ENCODE measurements around the gene BRIP1.
A peak's percentile ranks its signal among the peaks of the same experiment; 100 is the strongest.
"Not testable (repeated sequence)": the region's sequence is repeated elsewhere in the genome, so short reads cannot be mapped to it uniquely, and the experiment has no call there.

Gene BRIP1

DNA sequence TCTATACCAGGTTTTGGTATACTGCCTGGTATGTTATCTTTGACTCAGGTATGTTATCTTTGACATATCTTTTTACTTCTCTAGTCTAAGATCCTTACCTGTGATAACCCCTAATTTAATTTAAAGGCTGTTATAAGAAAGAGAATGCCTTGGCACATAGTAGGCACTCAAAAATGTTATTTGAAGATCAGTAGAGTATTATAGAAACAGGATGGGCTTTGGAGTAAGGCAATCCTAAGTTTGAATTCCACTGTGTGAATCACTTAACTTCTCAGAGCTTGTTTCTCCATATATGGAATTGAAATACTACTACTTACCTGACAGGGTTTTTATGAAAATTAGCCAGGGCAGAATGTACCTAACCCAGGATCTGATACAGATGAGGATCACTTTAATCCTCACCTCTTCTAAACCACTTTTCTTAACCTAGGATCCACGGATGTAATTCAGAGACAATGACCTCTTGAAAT lies 1.2 kb downstream of the BRIP1 start:
- peak in 1 of 5 donors; percentile 1 for DNase-seq

DNA sequence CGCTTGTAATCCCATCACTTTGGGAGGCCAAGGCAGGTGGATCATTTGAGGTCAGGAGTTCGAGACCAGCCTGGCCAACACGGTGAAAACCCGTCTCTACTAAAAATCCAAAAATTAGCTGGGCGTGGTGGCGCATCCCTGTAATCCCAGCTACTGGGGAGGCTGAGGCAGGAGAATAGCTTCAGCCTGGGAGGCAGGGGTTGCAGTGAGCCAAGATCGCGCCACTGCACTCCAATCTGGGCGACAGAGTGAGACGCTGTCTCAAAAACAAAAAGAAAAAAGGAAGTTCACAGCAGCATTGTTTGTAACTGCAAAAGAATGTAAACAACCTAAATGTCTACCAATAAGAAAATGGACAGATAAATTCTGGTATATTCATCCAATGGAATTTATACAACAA lies 2.9 kb downstream of the BRIP1 start:
- not testable (repeated sequence) for DNase-seq

GRCh38 chr17:61856035-61856434 lies 7.3 kb downstream of the BRIP1 start:
- DNase-seq = no peak

- no peak for DNase-seq
Measured at GRCh38 chr17:61852857-61853256, 10.5 kb downstream of the BRIP1 start.

GRCh38 chr17:61849674-61850073 lies 13.7 kb downstream of the BRIP1 start:
- no peak for DNase-seq

GRCh38 chr17:61848896-61849295 lies 14.4 kb downstream of the BRIP1 start:
- DNase-seq = no peak

DNA sequence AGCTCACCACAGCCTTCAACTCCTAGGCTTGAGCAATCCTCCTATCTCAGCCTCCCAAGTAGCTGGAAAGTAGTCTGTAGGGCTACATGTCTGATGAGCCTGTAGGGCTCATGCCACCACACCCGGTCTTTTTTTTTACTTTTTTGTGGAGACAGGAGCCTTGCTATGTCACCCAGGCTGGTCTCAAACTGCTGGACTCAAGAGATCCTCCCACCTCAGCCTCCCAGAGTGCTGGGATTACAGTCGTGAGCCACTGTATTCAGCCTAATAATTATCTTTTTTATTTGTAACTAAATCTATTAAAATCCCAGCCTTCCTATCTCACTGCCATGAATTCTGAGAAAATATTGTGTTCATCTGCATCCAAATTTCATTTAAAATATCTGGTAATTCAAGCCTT lies 15.1 kb downstream of the BRIP1 start:
- DNase-seq = no peak

DNA sequence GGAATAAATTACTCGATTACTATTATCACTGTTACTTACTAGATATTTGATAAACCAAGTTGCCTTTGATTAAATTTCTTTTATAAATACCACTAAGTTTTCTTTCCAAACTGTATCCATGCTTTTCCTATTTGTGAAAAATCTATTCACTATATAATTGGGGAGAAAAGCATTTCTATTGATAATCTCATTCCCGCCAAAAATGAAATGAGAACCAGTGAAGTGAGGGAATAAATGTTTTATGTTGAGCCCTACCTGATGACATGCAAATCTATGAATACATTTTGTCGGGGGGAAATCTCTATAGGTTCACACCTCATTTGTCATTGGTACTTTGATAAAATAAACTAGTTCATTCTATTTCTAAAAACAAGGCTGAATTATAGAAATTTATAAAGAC lies 15.7 kb downstream of the BRIP1 start:
- no peak for DNase-seq

GRCh38 chr17:61846761-61847375 lies 16.5 kb downstream of the BRIP1 start:
- DNase-seq = no peak

DNA sequence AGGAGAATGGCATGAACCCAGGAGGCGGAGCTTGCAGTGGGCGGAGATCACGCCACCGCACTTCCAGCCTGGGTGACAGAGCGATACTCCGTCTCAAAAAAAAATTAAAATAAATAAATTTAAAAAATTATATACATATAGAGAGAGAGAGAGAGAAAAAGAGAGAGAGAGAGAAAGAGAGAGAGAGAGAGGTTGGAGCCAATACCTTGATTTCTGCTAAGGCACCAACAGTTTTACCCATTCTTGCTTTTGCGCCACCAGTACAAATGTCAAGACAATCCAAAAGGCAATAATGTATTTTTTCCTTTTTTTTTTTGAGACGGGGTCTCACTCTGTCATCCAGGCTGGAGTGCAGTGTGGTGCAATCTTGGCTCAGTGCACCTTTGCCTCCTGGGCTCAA lies 17.2 kb downstream of the BRIP1 start:
- no peak for DNase-seq

- DNase-seq = no peak
Measured at GRCh38 chr17:61843435-61843834, 19.9 kb downstream of the BRIP1 start.

DNA sequence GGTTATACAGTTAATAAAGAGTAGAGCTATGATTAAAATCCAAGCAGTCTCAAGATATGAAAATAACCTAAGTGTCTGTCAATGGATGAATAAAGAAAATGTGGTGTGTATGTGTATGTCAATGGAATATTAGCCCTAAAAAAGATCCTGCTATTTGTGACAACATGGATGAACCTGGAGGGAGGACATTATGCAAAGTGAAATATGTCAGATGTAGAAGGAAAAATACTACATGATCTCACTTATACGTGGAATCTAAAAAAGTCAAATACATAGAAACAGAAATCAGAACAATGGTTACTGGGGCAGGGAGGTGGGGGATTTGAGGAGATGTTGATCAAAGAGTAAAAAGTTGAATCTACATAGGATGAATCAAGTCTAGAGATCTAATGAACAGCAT lies 20.4 kb downstream of the BRIP1 start:
- DNase-seq = no peak

- DNase-seq = no peak
Measured at GRCh38 chr17:61839300-61839786, 24.0 kb downstream of the BRIP1 start.

GRCh38 chr17:61837175-61838051 lies 25.9 kb downstream of the BRIP1 start:
- DNase-seq = peak; percentile 8 to 46 (median 23)

GRCh38 chr17:61836266-61837174 lies 26.8 kb downstream of the BRIP1 start:
- no peak for DNase-seq

DNA sequence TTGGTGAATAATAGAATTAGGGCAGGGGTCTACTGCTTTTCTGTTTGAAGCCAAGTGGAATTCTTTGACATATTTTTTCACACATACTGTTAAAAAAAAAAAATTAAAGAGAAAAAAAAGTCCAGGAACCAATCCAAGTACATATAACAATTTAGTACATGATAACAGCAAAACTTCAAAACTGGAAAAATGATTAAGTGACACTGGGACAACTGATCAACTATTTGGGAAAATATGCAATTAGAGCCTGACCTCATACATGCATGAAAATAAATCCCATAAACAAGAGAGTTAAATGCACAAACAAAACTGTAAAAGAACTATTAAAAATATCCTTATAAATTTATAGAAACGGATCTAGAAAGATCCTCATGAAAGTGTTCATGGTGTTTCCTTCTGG lies 27.7 kb downstream of the BRIP1 start:
- DNase-seq = no peak

DNA sequence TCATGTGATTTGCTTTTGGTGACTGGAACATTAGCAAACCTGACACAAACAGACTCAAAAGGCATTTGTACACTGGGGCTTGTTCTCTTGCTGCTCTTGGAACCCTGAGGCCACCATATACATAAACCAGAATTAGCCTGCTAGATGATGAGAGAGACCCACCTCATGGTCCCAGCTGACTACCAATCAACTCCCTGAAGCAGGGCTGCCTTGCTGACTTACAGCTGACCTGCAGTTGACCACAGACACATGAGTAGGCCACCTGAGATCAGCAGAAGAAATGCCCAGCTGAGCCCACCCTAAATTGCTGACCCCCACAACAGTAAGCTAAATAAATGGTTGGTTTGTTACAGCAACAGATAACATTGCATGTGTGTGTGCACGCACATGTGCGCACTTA lies 28.7 kb downstream of the BRIP1 start:
- no peak for DNase-seq

DNA sequence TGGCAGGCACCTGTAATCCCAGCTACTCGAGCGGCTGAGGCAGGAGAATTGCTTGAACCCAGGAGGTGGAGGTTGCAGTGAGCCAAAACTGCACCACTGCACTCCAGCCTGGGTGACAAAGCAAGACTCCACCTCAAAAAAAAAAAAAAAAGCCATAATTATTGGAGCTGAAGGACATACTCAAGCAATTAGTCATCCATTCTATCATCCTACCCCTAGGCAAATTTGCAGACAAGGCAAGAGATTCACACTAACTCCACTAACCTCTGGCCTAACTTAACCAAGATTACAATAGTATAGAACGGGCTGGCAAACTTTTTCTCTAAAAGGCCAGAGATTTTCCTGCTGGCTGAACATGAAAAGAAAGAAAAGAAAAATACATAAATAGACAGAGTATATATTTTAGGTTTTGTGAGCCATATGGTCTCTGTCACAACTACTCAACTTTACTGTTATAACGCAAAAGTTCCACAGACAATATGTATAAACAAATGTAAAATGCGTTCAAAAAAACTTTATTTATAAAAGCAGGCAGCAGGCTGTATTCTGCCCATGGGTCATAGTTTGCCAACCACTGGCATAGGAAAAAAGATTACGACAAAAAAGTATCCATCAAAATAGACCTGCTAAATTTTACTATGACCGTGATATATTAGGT lies 29.7 kb downstream of the BRIP1 start:
- DNase-seq = no peak

GRCh38 chr17:61832463-61832862 lies 30.9 kb downstream of the BRIP1 start:
- DNase-seq = no peak

- no peak for DNase-seq
Measured at GRCh38 chr17:61831099-61831498, 32.2 kb downstream of the BRIP1 start.

GRCh38 chr17:61828694-61829093 lies 34.6 kb downstream of the BRIP1 start:
- DNase-seq = no peak

DNA sequence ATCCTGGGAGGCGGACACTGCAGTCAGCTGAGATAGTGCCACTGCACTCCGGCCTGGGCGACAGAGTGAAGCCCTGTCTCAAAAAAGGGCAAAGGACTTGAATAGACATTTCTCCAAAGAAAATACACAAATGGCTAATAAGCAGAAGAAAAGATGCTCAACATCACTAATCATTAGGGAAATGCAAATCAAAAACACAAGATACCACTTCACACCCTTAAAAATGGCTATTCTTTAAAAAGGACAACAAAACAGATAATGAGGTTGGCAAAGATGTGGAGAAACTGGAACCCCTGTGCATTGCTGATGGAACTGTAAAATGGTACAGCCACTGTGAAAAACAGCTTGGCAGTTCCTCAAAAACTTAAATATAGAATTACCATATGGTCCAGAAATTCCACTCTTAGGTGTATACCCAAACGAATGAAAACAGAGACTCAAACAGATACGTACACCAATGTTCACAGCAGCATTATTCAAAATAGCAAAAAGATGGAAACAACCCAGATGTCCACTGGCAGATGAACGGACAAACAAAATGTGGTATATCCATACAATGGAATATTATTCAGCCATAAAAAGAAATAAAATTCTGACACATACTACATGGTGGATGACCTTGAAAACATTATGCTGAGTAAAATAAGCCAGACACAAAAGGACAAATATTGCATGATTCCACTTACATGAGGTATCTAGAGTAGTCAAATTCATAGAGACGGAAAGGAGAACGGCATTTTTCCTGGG lies 35.5 kb downstream of the BRIP1 start:
- DNase-seq = no peak
